Adipocyte (in vitro differentiated cells): Measurements from ENCODE around the gene ADORA2B.
"Not testable (repeated sequence)": the region's sequence is repeated elsewhere in the genome, so short reads cannot be mapped to it uniquely, and the experiment has no call there.

ENCODE experiments used
- DNase-seq: peaks from one replicate; pipeline ENCODE4 v3.0.0-alpha.2; 2015; ENCODE audit warnings: low read depth
- H3K27me3 ChIP-seq: replicated peaks from 2 replicates; pipeline ENCODE4 v1.7.0; 2013; ENCODE audit warnings: mild to moderate bottlenecking, low read length, moderate library complexity; ENCODE audit not compliant: control insufficient read depth, insufficient read depth
- H3K36me3 ChIP-seq: 2 replicates; pipeline ENCODE4 v1.7.0; 2013; ENCODE audit warnings: low read length, mild to moderate bottlenecking, moderate library complexity; ENCODE audit not compliant: control insufficient read depth, insufficient read depth, severe bottlenecking
- H3K4me1 ChIP-seq: 2 replicates; pipeline ENCODE4 v1.7.0; 2013; ENCODE audit warnings: mild to moderate bottlenecking, low read length, moderate library complexity; ENCODE audit not compliant: control insufficient read depth, insufficient read depth
- H3K4me3 ChIP-seq: 2 replicates; pipeline ENCODE4 v1.7.0; 2013; ENCODE audit warnings: mild to moderate bottlenecking, low read length, moderate library complexity
- H3K9ac ChIP-seq: 2 replicates; pipeline ENCODE4 v1.7.0; 2013; ENCODE audit warnings: mild to moderate bottlenecking, low read length, moderate library complexity
- H3K9me3 ChIP-seq: 2 replicates; pipeline ENCODE4 v1.7.0; 2013; ENCODE audit warnings: mild to moderate bottlenecking, low read length, moderate library complexity; ENCODE audit not compliant: control insufficient read depth

The ADORA2B gene

DNA sequence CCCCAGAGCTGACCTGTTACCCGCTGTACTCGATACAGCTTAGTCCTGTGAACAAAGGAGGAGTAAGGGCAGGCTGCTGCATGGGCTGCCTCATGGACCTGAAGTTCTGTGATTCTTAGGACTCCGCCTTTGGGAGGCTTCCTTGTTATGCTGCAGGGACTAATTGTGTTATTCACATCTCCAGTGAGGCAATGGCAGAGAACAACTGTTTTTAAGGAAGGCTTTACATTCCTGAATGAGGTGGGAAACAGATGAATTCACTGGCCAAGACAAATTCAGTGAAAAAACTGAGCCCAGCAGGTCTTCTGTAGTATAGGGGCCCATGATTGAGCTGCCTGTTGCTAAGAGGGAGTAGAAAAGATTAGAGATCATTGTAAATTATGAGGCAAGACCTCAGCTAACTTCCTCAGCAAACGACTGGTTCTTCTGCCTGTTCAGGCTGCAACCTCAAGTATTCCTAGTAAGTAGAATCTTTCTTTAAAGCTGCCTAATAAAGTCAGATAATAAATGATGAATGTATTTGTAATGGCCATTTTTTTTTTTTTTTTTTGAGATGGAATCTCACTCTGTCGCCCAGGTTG, 26.3 kb downstream of the ADORA2B start:
- no peaks in the 10 kb centered on the region for H3K27me3 ChIP-seq
- no peak for DNase-seq
- H3K9me3 ChIP-seq: no peaks in the 10 kb centered on the region
- no peak overlapping the region for H3K9ac ChIP-seq
- H3K4me3 ChIP-seq: no peak overlapping the region
- peaks cover 6% of the 10 kb centered on the region for H3K36me3 ChIP-seq
- H3K4me1 ChIP-seq: peaks cover 10% of the 10 kb centered on the region

DNA sequence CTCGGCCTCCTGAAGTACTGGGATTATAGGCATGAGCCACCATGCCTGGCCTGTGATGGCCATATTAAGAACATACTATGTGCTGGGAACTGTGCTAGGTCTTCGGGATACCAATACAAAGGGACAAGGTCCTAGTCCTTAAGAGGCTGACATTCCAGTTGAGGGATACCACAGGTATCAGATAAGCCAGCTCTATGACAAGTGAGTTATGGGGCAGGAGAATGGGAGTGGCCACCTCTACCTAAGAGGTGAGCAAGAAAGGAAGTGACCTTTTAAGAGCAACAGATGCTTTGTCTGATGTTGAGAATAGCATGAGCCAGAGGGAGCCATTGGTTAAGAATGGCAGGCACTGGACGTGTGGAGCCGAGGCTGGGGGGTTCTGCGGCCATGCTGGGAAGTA, 27.0 kb downstream of the ADORA2B start:
- H3K9ac ChIP-seq: no peak overlapping the region
- no peaks in the 10 kb centered on the region for H3K27me3 ChIP-seq
- H3K4me1 ChIP-seq: peaks cover 8% of the 10 kb centered on the region
- no peak overlapping the region for H3K4me3 ChIP-seq
- DNase-seq: no peak
- H3K9me3 ChIP-seq: no peaks in the 10 kb centered on the region
- H3K36me3 ChIP-seq: peaks cover 6% of the 10 kb centered on the region

DNA sequence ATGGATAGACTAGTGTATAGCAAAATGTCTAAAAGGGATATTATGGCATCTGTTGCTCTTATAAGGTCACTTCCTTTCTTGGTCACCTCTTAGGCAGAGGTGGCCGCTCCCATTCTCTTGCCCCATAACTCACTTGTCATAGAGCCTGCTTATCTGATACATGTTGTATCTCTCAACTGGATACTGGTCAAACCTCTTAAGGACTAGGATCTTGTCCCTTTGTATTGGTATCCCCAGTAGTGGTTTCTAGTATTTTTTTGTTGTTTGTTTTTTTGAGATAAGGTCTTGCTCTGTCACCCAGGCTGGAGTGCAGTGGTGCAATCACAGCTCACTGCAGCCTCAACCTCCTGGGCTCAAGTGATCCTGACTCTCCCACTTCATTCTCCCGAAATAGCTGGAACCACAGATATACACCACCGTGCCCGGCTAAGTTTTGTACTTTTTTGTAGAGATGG, 27.6 kb downstream of the ADORA2B start:
- Histone ChIP-seq H3K36me3 (peaks cover 9% of the 10 kb centered on the region), H3K4me1 (peaks cover 8% of the 10 kb centered on the region), H3K27me3 (no peaks in the 10 kb centered on the region), H3K9ac (no peak overlapping the region), H3K4me3 (no peak overlapping the region), H3K9me3 (no peaks in the 10 kb centered on the region)
- no peak for DNase-seq

DNA sequence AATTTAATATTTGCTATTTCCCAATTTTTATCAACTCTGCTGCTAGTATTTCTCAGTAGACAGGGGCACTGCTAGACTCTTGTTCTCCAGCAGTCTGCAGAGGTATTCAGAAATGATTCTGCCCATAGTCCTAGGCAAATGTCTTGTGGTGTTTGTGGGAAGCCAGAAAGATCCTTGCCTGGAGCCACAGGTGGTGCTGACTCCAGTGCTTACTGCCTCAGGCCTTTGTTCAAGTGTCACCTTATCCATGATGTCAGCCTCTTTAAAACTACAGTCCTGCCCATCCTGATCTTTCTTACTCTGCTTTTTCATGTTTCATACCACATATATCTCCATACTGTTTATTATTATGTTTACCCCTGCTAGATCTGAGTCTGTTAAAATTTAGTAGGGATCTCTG, 28.1 kb downstream of the ADORA2B start:
- Histone ChIP-seq H3K27me3 (no peaks in the 10 kb centered on the region), H3K9me3 (no peaks in the 10 kb centered on the region), H3K9ac (no peak overlapping the region), H3K4me3 (no peak overlapping the region), H3K36me3 (peaks cover 14% of the 10 kb centered on the region), H3K4me1 (peaks cover 8% of the 10 kb centered on the region)
- DNase-seq: no peak

DNA sequence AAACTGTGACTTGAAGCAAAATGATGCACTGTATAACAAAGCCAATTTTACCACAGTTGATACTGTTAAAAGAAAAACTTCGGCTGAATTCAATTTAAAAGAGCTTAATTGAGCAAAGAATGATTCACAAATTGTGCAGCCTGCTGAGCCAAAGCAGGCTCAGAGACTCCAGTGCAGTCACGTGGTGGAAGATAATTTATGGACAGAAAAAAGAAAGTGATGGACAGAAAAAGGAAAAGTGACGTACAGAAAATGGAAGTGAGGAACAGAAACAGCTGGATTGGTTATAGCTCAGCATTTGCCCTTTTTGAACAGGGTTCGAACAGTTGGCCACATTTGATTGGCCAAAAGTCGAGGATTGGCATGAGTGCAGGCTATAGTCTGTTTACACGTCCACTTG, 28.9 kb downstream of the ADORA2B start:
- Histone ChIP-seq H3K27me3 (no peaks in the 10 kb centered on the region), H3K4me3 (no peak overlapping the region), H3K36me3 (peaks cover 21% of the 10 kb centered on the region), H3K4me1 (peaks cover 8% of the 10 kb centered on the region), H3K9me3 (no peaks in the 10 kb centered on the region), H3K9ac (no peak overlapping the region)
- no peak for DNase-seq

DNA sequence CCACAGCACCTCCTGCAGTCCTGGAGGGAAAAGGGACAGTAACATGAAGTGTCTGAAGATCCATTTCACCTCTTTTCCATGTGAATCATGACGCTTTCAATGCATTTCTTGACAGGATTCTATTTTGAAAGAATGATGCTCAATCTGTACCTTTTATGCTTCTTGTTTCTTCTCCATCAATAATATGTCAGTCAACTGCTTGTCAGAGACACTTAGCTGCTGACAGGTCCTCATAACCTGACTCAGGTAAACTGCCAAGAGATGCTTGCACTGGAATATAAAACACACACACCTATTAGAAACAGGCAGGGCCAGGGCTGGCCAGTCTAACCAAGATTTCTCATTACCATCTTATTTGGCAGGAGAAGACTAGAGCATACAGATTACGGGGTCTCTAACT, 33.0 kb downstream of the ADORA2B start:
- DNase-seq: no peak
- H3K27me3 ChIP-seq: no peaks in the 10 kb centered on the region
- no peak overlapping the region for H3K9ac ChIP-seq
- H3K4me3 ChIP-seq: no peak overlapping the region
- H3K9me3 ChIP-seq: no peaks in the 10 kb centered on the region
- peaks cover 16% of the 10 kb centered on the region for H3K4me1 ChIP-seq
- peaks cover 42% of the 10 kb centered on the region for H3K36me3 ChIP-seq

DNA sequence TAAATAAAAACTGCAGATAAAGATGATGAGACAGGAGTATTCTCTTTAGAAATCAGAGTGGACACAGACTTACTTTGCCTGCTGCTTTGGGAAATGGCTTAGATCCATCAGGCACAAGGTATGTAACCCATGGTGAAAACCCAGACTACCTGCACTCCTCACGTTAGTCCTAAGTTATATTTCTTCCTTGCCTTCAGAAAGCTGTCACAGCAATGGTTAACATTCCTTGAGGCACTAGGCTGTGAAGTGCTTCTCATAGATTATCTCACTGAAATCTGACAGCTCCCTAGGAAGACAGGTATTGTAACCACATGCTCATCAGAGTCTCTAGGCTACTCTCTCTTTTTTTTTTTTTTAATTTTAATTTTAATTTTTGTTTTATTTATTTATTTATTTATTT, 33.7 kb downstream of the ADORA2B start:
- no peak for DNase-seq
- H3K36me3 ChIP-seq: peaks cover 42% of the 10 kb centered on the region
- peaks cover 15% of the 10 kb centered on the region for H3K4me1 ChIP-seq
- H3K4me3 ChIP-seq: no peak overlapping the region
- no peaks in the 10 kb centered on the region for H3K9me3 ChIP-seq
- no peaks in the 10 kb centered on the region for H3K27me3 ChIP-seq
- H3K9ac ChIP-seq: no peak overlapping the region

DNA sequence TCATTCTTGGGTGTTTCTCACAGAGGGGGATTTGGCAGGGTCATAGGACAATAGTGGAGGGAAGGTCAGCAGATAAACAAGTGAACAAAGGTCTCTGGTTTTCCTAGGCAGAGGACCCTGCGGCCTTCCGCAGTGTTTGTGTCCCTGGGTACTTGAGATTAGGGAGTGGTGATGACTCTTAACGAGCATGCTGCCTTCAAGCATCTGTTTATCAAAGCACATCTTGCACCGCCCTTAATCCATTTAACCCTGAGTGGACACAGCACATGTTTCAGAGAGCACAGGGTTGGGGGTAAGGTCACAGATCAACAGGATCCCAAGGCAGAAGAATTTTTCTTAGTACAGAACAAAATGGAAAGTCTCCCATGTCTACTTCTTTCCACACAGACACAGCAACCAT, 34.1 kb downstream of the ADORA2B start:
- Histone ChIP-seq H3K4me1 (peaks cover 17% of the 10 kb centered on the region), H3K36me3 (peaks cover 42% of the 10 kb centered on the region)
- not testable (repeated sequence) for DNase-seq, H3K9me3 ChIP-seq, H3K4me3 ChIP-seq, H3K9ac ChIP-seq, H3K27me3 ChIP-seq

DNA sequence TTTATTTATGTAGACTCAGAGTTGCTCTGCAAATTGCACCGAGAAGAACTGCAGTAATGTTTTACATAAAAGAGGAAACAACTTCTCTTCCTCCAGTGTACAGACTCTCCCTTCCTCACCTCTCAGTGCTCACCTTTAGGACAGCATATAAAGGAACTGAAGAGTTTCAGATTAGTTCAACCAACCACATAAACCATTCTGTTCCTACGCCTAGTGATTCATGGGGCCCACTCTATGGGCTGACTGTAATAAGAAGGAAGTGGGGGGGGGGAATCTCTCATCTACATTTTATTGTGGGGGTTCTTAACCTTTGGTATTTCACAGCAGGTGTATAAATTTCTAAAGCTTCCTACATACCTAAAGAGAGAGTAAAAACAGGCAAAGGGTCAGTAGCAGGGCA, 36.3 kb downstream of the ADORA2B start:
- peaks cover 17% of the 10 kb centered on the region for H3K4me1 ChIP-seq
- no peak overlapping the region for H3K4me3 ChIP-seq
- H3K36me3 ChIP-seq: peaks cover 50% of the 10 kb centered on the region
- no peak overlapping the region for H3K9ac ChIP-seq
- no peaks in the 10 kb centered on the region for H3K9me3 ChIP-seq
- no peaks in the 10 kb centered on the region for H3K27me3 ChIP-seq
- no peak for DNase-seq

DNA sequence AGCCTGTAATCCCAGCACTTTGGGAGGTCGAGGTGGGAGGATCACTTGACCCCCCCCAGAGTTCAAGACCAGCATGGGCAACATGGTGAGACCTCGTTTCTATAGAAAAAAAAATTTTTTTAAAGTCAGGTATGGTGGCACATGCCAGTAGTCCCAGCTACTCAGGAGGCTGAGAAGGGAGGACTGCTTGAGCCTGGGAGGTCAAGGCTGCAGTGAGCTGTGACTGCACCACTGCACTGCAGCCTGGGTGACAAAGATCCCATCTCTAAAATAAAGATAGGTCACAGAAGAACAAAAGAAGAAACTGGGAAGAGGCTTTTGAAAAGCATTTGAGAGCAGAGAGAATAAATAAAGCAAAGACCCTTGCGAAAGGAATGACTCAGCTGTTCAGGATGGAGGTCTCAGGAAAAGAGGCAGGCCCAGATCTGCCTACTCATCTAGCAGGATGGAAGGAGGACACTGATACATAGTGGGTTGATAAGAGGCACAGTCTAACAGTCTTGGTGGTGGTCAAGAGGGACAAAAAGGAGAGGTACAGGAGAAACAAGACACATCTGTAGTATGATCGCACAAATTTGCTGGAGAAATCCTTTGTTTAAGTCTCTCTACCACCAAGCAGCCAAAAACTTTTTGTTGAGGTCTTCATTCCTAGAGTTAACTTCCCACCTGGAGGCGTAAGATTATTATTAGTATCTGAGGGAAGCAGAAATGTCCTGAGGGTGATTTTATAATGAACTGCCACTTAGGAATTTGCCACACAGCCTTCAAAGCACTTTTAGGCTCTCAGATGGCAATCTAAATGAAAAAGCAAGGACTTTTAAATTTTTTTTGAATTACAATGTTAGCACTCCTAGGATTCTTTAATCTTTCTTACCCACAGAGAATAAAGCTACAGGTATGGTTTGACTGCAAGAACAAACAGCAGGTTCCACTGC, 37.0 kb downstream of the ADORA2B start:
- Histone ChIP-seq H3K4me3 (no peak overlapping the region), H3K9ac (peak overlapping the region; percentile 4), H3K9me3 (no peaks in the 10 kb centered on the region), H3K27me3 (no peaks in the 10 kb centered on the region), H3K4me1 (peaks cover 17% of the 10 kb centered on the region), H3K36me3 (peaks cover 58% of the 10 kb centered on the region)
- peak; percentile 41 for DNase-seq

DNA sequence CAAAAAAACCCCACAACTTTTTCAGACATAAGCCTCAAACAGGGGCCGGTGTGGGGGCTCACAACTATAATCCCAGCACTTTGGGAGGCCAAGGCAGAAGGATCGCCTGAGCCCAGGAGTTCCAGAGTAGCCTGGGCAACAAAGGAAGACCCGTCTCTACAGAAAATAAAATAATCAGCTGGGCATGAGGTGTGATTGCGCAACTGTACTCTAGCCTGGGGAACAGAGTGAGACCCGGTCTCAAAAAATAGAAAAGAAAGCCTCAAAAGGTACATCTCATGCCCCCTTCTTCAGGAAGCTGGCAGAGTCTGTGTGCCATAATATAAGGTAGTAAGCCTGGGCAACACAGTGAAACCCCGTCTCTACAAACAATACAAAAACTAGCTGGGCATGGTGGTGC, 51.4 kb downstream of the ADORA2B start:
- no peak for DNase-seq
- Histone ChIP-seq H3K4me1 (peaks cover 13% of the 10 kb centered on the region), H3K27me3 (no peaks in the 10 kb centered on the region), H3K36me3 (peaks cover 3% of the 10 kb centered on the region), H3K9ac (no peak overlapping the region), H3K9me3 (peaks cover under 1% of the 10 kb centered on the region), H3K4me3 (no peak overlapping the region)
